ENCODE results near the gene ANKRD6. TPM values are rescaled to one million over a fixed set of nuclear protein-coding genes. Genes with fewer than 3 reads are reported as not detected.

The ANKRD6 gene
- total and polyA plus RNA-seq, 8 donors: 14.1 to 50.7 (median 37.2) TPM

GRCh38 chr6:89536231-89536630 lies 103.3 kb downstream of the ANKRD6 start:
- intact Hi-C loops (cut with DNase I): no loop called here
- H3K9me3 ChIP-seq: no peaks in the 10 kb centered on the region
- no peaks in the 10 kb centered on the region for H3K4me1 ChIP-seq
- H3K4me3 ChIP-seq: no peak overlapping the region
- no peaks in the 10 kb centered on the region for H3K36me3 ChIP-seq
- no peak overlapping the region for H3K27ac ChIP-seq
- no peaks in the 10 kb centered on the region for H3K27me3 ChIP-seq
- TF ChIP-seq CTCF (IDR thresholded peaks at IDR 0.05): no peak
- no peak for DNase-seq
- ATAC-seq: no peak

GRCh38 chr6:89539779-89540178 lies 106.8 kb downstream of the ANKRD6 start:
- intact Hi-C loops (cut with DNase I): no loop called here
- Histone ChIP-seq H3K27me3 (no peaks in the 10 kb centered on the region), H3K9me3 (no peaks in the 10 kb centered on the region), H3K27ac (no peak overlapping the region), H3K4me3 (no peak overlapping the region), H3K4me1 (no peaks in the 10 kb centered on the region), H3K36me3 (no peaks in the 10 kb centered on the region)
- DNase-seq (no peak), ATAC-seq (no peak)
- no peak for TF ChIP-seq CTCF (IDR thresholded peaks at IDR 0.05)

GRCh38 chr6:89542081-89542857 lies 109.3 kb downstream of the ANKRD6 start:
- ATAC-seq (peak; percentile 73), DNase-seq (no peak)
- no peaks in the 10 kb centered on the region for H3K4me1 ChIP-seq
- no peaks in the 10 kb centered on the region for H3K36me3 ChIP-seq
- TF ChIP-seq CTCF (IDR thresholded peaks at IDR 0.05): no peak
- peak overlapping the region in 1 of 2 donors; percentile 13 for H3K4me3 ChIP-seq
- no peaks in the 10 kb centered on the region for H3K9me3 ChIP-seq
- H3K27me3 ChIP-seq: no peaks in the 10 kb centered on the region
- H3K27ac ChIP-seq: no peak overlapping the region
- intact Hi-C loops (cut with DNase I): no loop called here

GRCh38 chr6:89542866-89543265 lies 109.9 kb downstream of the ANKRD6 start:
- peak; percentile 72 for ATAC-seq

DNA sequence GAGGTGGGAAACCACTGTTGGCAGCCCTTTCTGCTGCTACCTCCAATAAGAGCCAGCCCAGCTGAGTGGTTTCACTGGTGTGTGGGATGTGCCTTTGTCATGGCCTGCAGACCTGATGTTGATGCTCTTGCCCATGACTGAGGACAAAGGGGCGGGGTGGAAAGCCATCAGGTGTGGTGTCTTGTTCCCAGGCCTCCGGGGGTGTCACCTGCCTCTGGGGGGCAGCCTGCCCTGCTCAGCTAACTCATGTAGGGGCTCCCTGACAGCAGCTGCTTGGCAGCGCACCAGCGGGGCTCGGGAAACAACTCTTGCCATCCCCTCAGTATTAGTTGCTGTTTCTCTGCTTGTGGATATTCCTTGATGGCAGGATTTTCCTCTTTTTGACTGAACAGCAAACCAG lies 114.3 kb downstream of the ANKRD6 start:
- DNase-seq (no peak), ATAC-seq (no peak)
- Histone ChIP-seq H3K9me3 (no peaks in the 10 kb centered on the region), H3K27me3 (no peaks in the 10 kb centered on the region), H3K4me1 (no peaks in the 10 kb centered on the region), H3K27ac (no peak overlapping the region), H3K36me3 (no peaks in the 10 kb centered on the region), H3K4me3 (no peak overlapping the region)
- no peak for TF ChIP-seq CTCF (IDR thresholded peaks at IDR 0.05)
- intact Hi-C loops (cut with DNase I): no loop called here

More at GRCh38 chr6:89542866-89543265, 109.9 kb downstream of the ANKRD6 start:
- H3K27me3 ChIP-seq: no peaks in the 10 kb centered on the region
- no peaks in the 10 kb centered on the region for H3K9me3 ChIP-seq
- H3K36me3 ChIP-seq: no peaks in the 10 kb centered on the region
- no peak overlapping the region for H3K27ac ChIP-seq
- DNase-seq: no peak
- H3K4me1 ChIP-seq: no peaks in the 10 kb centered on the region
- no peak for TF ChIP-seq CTCF (IDR thresholded peaks at IDR 0.05)
- intact Hi-C loops (cut with DNase I): no loop called here
- H3K4me3 ChIP-seq: no peak overlapping the region
